Measurements from ENCODE around the gene KCNIP4. TPM values are rescaled to one million over a fixed set of nuclear protein-coding genes. Genes with fewer than 3 reads are reported as not detected.

Gene KCNIP4
- total and polyA plus RNA-seq, 2 donors (not counting 3 experiments of a cell fraction or from before 2014, with no cell fraction given): not detected

- H3K4me1 ChIP-seq (ENCODE audit: control insufficient read depth, extremely low read depth, insufficient read depth, low read length): no peaks in the 10 kb centered on the region
- H3K79me2 ChIP-seq (ENCODE audit: control insufficient read depth, insufficient read depth, low read length): no peaks in the 10 kb centered on the region
- no peaks in the 10 kb centered on the region for H3K36me3 ChIP-seq (ENCODE audit: control insufficient read depth in 2 of 2, extremely low read depth in 1 of 2, insufficient read depth in 2 of 2, low read length in 2 of 2)
- no peak for TF ChIP-seq POLR2A (IDR thresholded peaks at IDR 0.05; ENCODE audit: low read depth, low read length)
- no peak for TF ChIP-seq GATA2 (IDR thresholded peaks at IDR 0.05; ENCODE audit: insufficient read depth, insufficient read length, low read depth, low read length)
- TF ChIP-seq, protein P1, sequence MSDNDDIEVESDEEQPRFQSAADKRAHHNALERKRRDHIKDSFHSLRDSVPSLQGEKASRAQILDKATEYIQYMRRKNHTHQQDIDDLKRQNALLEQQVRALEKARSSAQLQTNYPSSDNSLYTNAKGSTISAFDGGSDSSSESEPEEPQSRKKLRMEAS (IDR thresholded peaks at IDR 0.05; ENCODE audit: insufficient read depth, insufficient read length): no peak
- TF ChIP-seq CTCF (IDR thresholded peaks at IDR 0.05; ENCODE audit: extremely low read depth in 1 of 2, insufficient read depth in 1 of 2, low read depth in 1 of 2, low read length in 2 of 2): no peak
- no peak for TF ChIP-seq JUN (IDR thresholded peaks at IDR 0.05; ENCODE audit: borderline replicate concordance, insufficient read depth, insufficient read length, low read depth)
- intact Hi-C loops (cut with micrococcal nuclease) (no loop called here), dilution Hi-C loops (cut with MboI; ENCODE audit: extremely low pct_ligation_motif_present, low sequenced_read_pairs) (loop anchor here (25.0 kb wide), 1 partner anchor 216 kb away; no protein-coding TSS in a partner anchor)
- no peak for FAIRE-seq
- H3K9me1 ChIP-seq (replicated peaks; ENCODE audit: control insufficient read depth, extremely low read depth, insufficient read depth, low read length): no peaks in the 10 kb centered on the region
- no peaks in the 10 kb centered on the region for H4K20me1 ChIP-seq (replicated peaks; ENCODE audit: control insufficient read depth, extremely low read depth, insufficient read depth, low read length)
- peaks cover 5 to 6% of the 10 kb centered on the region in 2 experiments for H3K27me3 ChIP-seq (ENCODE audit: control insufficient read depth in 2 of 2, insufficient read depth in 2 of 2, low read length in 2 of 2)
- no peak overlapping the region for H2AFZ ChIP-seq (ENCODE audit: low read depth, low read length)
- DNase-seq (ENCODE audit: low read depth, low spot score): no peak
- BruUV-seq (replicated peaks): no TSS peak
- POLR2A ChIA-PET: no interaction called here
- CTCF ChIA-PET: interaction anchor here (1.0 to 2.9 kb wide), 4 partner anchors 12 to 246 kb away, joined by 3 to 13 read pairs (median 4); no protein-coding TSS in a partner anchor
- H3K9me3 ChIP-seq (replicated peaks; ENCODE audit: control insufficient read depth, insufficient read depth, low read length): no peaks in the 10 kb centered on the region
- H3K4me3 ChIP-seq (replicated peaks in 1 of 3; ENCODE audit: insufficient read depth in 1 of 3, low read depth in 1 of 3, low read length in 3 of 3): no peak overlapping the region
- no peak overlapping the region for H3K9ac ChIP-seq (replicated peaks; ENCODE audit: extremely low read depth, insufficient read depth, low read length)
- H3K4me2 ChIP-seq (ENCODE audit: insufficient read depth, low read length): no peak overlapping the region
- H3K27ac ChIP-seq (ENCODE audit: insufficient read depth, low read depth, low read length): no peak overlapping the region
Measured at GRCh38 chr4:21753084-21753760, 195.3 kb downstream of the KCNIP4 start.

Measured in endothelial cell of umbilical vein (primary cell).